ENCODE measurements around the gene RGPD6.
"Not testable (repeated sequence)": the region's sequence is repeated elsewhere in the genome, so short reads cannot be mapped to it uniquely, and the experiment has no call there.

The RGPD6 gene

DNA sequence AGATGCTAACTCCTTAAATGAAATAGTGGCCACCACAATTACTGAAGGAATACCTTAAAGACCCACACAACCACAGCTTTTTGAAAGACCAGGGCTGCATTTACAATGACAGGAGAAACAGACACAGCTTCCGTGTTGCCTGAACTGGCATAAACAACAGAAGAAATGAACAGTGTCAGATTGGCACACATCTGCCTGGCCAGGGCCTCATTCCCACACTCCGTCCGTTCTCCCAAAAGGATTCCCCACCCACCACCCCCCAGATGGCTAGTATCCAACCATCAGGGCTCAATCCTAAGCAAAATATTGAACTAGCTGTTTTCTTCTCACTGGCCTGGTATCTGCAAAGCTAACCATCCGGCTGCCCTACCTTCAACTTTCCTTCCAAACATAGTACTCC lies 96.9 kb downstream of the RGPD6 start:
- not testable (repeated sequence) for DNase-seq

DNA sequence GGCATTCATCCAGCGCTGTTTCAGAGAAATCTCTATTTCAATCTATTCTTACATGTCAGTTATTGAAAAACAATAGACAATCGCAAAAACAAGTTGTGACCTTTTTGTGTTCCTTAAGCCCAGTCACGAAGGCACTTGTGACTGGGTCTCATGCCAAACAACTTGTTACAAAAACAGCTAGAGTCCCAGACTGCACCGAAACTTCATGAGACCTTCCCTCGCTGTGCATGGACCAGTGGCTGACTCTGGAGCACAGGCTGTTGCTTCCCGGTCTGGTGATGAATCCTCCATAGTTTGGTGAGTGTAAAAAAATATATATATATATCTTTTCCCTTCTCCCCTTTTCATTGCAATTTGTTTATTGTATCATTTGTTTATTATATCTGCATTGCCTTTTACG lies 99.7 kb downstream of the RGPD6 start:
- not testable (repeated sequence) for DNase-seq

DNA sequence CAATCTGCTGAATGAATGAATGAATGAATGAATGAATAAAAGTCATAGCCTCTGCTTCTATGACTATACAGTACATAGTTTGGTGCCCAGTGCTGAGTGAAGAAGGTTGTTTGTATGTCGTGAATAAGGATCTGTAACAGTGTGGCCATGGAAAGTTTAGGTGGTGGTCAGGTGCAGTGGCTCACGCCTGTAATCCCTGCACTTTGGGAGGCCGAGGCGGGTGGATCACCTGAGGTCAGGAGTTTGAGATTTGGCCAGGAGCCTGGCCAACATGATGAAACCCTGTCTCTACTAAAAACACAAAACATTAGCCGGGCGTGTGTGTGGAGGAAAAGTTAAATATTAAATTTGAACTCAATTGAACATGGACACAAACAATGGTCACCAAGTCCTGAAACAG lies 100.1 kb downstream of the RGPD6 start:
- DNase-seq, result not testable (repeated sequence)

DNA sequence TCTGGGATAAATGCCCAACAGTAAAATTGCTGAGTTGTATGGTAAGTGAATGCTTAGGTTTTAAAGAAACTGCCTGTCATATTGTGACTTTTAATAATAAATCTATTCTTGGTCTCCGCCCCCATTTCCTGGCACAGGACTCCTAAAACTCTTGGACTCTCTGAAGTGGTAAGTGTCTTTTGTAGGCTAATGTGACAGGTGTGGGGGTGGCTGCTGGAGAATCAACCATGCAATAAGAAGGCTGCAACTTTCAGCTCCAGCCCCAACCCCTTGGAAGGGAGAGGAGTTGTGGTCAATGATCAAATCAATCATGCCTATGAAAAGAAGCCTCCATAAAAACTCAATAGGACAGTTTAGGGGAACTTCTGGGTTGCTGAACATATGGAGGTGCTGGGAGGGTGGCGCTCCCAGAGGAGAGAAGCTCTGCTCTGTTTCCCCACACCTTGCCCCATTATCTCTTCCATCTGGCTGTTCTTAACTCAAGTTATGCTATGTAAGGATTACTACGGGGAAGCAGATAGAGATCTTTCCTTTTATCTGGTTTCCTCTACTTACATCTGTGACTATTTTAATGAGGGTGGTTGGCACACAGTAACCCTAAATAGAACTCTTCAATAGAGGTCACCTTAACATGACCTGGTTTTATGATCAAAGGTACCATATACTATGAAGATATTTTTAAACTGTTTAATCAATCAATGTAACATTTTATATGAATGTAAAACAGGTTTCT lies 101.2 kb downstream of the RGPD6 start:
- DNase-seq, result not testable (repeated sequence)

DNA sequence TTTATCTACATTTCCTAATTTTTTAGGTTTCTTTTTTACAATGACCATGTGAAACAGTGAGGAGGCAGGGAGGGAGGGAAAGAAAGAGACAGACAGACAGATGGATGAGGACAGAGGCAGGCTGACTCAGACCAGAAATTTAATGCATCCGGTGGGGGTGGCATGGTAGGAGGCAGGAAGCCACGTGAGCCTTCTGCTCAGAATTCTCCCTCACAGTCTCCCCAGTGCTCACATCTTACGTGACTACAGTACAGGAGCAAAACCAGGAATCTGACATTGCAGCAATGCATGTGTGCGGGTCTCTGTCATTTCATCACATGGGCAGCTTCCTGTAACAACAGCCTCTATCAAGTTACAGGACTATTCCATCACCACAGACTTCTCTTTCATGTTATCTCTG lies 102.1 kb downstream of the RGPD6 start:
- DNase-seq, result not testable (repeated sequence)

DNA sequence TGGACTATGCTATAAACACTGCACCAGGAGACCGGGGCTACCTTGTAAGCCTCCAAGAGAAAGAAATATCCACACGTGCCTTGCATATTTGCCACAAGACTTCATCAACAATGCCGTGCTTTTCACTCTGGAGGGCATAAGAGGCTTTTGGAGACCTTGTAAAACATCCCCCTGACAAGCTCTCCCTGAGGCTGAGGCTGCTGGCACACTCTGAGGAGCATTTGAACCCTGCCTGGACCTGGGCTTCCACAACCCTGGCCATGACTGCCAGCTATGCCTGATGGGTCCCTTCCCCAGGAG lies 104.0 kb downstream of the RGPD6 start:
- DNase-seq, result not testable (repeated sequence)

DNA sequence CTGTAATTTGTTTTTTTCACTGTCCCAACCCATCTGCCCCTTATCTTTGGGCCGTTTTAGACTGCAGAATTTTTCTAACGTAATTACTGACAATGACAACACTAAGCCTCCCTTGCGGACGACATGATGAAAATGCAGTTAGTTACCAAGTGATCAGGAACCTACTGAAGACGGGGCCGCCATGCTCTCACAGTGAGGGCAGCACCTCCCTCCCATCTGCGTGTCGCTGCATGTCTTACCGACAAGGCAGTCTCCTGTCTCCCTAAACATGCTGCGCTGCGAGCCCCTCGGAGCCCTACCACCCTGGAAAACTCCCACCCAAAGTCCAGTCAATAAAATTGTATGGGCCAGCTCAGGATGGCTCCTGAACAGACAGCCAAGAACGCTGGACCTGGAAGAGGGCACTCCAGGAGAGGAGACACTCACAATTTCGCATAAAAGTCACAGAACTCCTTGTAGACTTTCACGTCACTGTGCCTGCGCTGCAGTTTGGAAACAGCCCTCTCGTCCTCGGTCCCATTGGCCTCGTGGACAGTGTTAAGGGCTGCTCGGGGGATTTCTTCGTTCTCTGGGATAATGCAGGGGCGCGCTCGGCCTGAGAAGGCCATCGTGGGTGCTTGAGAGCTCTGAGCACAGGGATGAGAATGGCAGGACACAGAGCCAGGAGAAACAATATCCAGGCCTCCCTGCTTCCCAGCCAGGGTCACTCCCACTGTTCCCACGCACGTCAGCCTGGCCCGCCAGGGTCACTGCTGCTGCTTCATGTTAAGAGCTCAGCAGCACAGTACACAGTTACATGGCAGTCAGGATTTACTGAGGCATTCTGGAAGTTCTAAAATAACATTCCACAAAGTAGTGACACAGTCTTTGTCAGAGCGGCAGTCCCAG lies 104.6 kb downstream of the RGPD6 start, which contains the start of gene LIMS4:
Gene LIMS4 (minus strand): TSS at position 646 of the 888 bp plus-strand sequence. CDS start 38 bp downstream, at position 608.
- not testable (repeated sequence) for DNase-seq

DNA sequence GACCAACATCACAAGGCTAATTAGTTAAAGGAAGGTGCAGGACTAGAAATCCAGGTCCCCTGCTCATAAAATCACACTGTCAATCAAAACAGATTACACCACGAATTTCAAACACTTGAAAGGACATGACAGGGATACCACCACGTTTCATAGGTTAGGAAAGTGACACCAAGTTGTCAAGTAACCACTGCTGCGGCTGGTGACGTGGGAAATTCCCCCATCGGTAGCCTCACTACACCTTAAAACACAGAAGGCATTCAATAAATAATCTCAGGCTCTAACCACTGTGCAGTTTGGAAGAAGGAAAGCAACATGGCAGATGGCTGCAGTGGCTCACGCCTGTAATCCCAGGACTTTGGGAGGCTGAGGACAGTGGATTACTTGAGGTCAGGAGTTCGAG lies 108.1 kb downstream of the RGPD6 start:
- not testable (repeated sequence) for DNase-seq

DNA sequence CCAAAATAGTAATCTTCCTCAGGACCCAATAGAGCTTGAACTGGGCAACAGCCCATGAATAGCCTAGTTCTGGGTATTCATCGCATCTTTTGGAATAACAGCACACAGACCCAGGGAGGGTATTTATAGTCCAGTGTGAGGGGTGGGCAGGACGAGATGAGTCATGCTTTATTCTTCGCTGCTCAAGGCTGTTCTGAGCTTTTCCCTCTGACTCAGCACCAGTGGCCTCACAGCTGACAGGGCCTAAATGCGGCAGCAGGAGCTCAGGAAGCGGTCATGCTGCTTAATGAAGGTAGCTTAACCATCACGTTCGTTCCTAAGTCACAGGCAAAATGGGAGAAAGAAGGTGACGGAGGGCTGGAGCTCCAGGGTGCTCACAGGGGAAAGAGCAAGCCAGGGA lies 111.7 kb downstream of the RGPD6 start:
- DNase-seq, result not testable (repeated sequence)
